NB4 (cell line): ENCODE results near the gene SND1.

ENCODE experiments used
- MYC ChIP-seq: IDR thresholded peaks from 2 replicates; pipeline ENCODE4 v1.6.1; 2011; ENCODE audit warnings: low read depth, low read length
- TF ChIP-seq, protein P1 (sequence below): IDR thresholded peaks from one replicate; pipeline ENCODE4 v1.5.1; 2012; ENCODE audit warnings: low read depth, low read length

DNA sequence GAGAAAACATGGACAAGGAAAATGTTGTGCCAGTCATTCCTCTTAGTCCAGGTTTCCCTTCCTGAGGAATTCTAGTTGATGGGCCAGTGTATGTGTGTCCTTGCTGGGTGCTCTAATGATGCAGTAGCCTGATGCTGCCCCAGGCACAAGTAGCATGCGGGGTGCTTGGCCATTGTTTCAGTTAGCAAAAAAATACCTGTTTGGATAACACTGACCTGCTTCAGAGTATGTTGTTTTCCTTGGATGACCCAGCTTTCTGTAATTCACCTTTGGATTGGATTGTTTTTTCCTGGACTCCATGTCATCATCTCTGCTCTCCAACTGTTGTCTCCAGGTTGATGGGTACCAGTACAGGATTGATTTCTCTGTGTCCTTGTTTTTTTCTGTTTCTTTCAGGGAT is 169.2 kb downstream of the SND1 start:
- TF ChIP-seq, protein P1, sequence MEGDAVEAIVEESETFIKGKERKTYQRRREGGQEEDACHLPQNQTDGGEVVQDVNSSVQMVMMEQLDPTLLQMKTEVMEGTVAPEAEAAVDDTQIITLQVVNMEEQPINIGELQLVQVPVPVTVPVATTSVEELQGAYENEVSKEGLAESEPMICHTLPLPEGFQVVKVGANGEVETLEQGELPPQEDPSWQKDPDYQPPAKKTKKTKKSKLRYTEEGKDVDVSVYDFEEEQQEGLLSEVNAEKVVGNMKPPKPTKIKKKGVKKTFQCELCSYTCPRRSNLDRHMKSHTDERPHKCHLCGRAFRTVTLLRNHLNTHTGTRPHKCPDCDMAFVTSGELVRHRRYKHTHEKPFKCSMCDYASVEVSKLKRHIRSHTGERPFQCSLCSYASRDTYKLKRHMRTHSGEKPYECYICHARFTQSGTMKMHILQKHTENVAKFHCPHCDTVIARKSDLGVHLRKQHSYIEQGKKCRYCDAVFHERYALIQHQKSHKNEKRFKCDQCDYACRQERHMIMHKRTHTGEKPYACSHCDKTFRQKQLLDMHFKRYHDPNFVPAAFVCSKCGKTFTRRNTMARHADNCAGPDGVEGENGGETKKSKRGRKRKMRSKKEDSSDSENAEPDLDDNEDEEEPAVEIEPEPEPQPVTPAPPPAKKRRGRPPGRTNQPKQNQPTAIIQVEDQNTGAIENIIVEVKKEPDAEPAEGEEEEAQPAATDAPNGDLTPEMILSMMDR: no peak
- TF ChIP-seq MYC: no peak
